Measurements from ENCODE around the gene SLC51B. TPM values are rescaled to one million over a fixed set of nuclear protein-coding genes. Genes with fewer than 3 reads are reported as not detected.
A peak's percentile ranks its signal among the peaks of the same experiment; 100 is the strongest.
"Not testable (repeated sequence)": the region's sequence is repeated elsewhere in the genome, so short reads cannot be mapped to it uniquely, and the experiment has no call there.

SLC51B gene
- not detected in 2 replicates for total RNA-seq (2014; rRNA removed; shearing (Covaris generic); ENCODE audit: low replicate concordance)

DNA sequence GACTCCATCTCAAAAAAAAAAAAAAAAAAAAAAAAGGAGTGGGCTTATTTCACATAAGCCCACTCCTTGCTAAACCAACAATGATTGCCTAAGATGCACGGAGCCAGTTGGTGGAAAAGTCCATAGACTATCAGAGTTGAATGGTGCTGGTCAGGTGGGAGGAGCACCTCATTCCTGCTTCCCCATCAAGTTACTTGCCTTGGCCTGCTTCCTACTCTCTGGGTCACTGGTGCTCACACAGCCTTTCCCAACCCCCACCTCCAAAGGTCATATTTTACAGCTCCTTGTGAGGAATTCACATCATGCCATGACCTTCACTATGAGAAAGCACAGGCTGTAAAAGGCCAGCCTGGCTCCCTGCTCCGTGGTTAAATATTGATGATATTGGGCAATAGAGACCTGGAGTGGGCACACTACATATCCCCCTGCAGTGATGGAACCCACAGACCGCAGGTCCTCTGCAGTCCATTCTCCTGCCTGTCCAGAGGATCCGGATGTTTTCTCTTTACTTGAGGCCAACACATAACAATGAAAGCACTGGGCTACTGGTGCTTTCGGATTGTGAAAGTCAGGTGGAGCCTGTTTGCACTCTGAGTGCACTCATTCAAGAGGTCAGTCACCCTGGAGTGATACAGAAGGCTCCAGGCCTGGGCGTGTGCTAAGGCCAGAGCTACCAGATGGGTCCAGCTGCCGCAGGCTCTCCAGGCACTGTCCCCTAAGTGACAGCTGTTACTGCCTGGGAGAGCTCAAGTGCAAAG is at the start of gene SLC51B:
TSS of gene SLC51B (plus strand) at position 664 of the 758 bp plus-strand sequence. CDS start 4,618 bp downstream, outside the sequence.
- in situ Hi-C loops (cut with HindIII; ENCODE audit: low pct_unique_long_range_greater_than_20kb, low sequenced_read_pairs) = no loop called here
- DNase-seq (ENCODE audit: low read depth) = peak; percentile 78

- in situ Hi-C loops (cut with HindIII; ENCODE audit: low pct_unique_long_range_greater_than_20kb, low sequenced_read_pairs) = no loop called here
- DNase-seq (ENCODE audit: low read depth) = no peak
Observed at GRCh38 chr15:64997066-64997465, 48.1 kb upstream of the SLC51B start.

GRCh38 chr15:64997745-64998375 is 47.3 kb upstream of the SLC51B start:
- in situ Hi-C loops (cut with HindIII; ENCODE audit: low pct_unique_long_range_greater_than_20kb, low sequenced_read_pairs) = no loop called here
- DNase-seq (ENCODE audit: low read depth) = no peak

DNA sequence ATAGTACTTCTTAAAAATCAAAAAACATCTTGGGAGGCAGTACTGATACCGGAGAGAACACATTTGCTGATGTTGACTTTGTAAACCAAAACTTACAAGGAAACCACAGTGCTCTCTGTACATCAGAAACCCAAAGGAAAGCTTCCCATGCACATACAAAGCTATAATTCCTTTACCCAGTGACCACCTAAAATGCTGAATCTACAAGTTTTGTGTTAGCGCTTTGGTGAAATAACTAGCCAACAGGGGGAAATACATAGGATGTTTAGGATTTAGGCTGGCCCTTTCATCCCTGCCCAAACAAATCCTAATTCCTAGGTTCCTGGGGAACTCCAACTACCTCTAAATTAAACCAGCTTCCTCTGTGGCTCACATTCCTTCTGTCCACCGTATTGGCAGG is 40.2 kb upstream of the SLC51B start:
- in situ Hi-C loops (cut with HindIII; ENCODE audit: low pct_unique_long_range_greater_than_20kb, low sequenced_read_pairs) = no loop called here
- DNase-seq (ENCODE audit: low read depth) = no peak

DNA sequence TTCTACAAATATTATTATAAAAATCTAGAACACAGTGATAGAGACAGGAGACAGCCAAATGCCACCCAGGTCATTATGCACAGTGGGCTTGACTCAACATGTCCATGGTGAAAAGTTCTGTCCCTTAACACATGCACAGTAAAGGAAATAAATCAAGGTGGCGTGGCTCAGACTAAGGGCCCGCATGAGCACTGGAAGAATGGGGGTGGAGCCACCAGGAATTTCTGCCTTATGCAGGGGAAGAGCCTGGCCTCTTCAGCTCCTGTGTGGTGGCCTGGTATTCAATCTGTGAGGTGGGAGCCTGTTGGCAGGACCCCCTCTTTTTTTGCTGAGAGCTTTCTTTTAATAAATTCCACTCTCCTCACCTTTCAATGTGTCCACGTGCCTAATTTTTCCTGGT is 38.3 kb upstream of the SLC51B start:
- DNase-seq (ENCODE audit: low read depth) = no peak
- in situ Hi-C loops (cut with HindIII; ENCODE audit: low pct_unique_long_range_greater_than_20kb, low sequenced_read_pairs) = no loop called here

DNA sequence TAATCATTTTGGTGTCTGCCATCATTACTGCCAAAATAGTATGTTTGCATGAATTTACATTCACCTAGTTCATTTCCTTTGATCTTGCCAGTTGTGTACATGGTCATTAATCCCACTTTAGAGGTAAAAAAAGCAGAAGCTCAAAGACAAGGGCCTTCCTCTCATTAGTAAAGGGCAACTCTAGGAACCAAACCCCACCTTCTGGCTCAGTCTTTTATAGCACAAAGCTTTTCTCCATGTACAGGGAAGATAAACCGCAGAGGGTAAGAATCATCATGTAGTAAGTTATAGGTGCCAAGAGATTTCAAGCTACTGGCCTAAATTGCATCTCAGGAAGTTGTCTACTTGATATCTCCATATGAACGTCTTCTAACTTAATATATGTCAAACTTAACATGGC is 36.2 kb upstream of the SLC51B start:
- in situ Hi-C loops (cut with HindIII; ENCODE audit: low pct_unique_long_range_greater_than_20kb, low sequenced_read_pairs) = no loop called here
- no peak for DNase-seq (ENCODE audit: low read depth)

- DNase-seq (ENCODE audit: low read depth); in situ Hi-C loops (cut with HindIII; ENCODE audit: low pct_unique_long_range_greater_than_20kb, low sequenced_read_pairs): not testable (repeated sequence)
Observed at GRCh38 chr15:65011198-65011597, 34.0 kb upstream of the SLC51B start.

GRCh38 chr15:65020419-65020818 is 24.8 kb upstream of the SLC51B start:
- no peak for DNase-seq (ENCODE audit: low read depth)
- in situ Hi-C loops (cut with HindIII; ENCODE audit: low pct_unique_long_range_greater_than_20kb, low sequenced_read_pairs) = no loop called here

GRCh38 chr15:65021488-65021887 is 23.7 kb upstream of the SLC51B start:
- in situ Hi-C loops (cut with HindIII; ENCODE audit: low pct_unique_long_range_greater_than_20kb, low sequenced_read_pairs) = no loop called here
- DNase-seq (ENCODE audit: low read depth) = no peak

DNA sequence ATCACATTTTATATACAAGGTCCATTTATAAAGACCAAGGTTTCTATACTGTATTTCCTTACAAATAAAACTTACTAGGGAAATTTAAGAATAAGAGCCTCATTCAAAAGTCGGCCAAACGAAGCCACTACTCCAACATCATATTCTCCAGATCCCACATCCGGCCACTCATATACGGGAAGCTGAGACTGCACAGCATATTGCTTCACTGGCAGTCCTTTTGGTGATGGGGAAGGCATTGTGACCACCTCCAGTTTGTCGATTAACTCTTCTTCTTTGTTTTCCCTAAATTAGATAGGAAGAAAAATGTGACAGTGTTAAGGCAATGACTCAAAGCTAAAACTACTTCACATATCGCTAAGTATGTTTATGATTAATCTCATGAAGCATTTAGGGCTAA is 18.4 kb upstream of the SLC51B start:
- in situ Hi-C loops (cut with HindIII; ENCODE audit: low pct_unique_long_range_greater_than_20kb, low sequenced_read_pairs) = no loop called here

GRCh38 chr15:65027593-65027992 is 17.6 kb upstream of the SLC51B start:
- in situ Hi-C loops (cut with HindIII; ENCODE audit: low pct_unique_long_range_greater_than_20kb, low sequenced_read_pairs) = no loop called here
- DNase-seq (ENCODE audit: low read depth) = no peak

More for the DNA sequence above, 18.4 kb upstream of the SLC51B start:
- no peak for DNase-seq (ENCODE audit: low read depth)

- DNase-seq (ENCODE audit: low read depth) = no peak
- in situ Hi-C loops (cut with HindIII; ENCODE audit: low pct_unique_long_range_greater_than_20kb, low sequenced_read_pairs) = no loop called here
Observed at GRCh38 chr15:65028338-65028737, 16.8 kb upstream of the SLC51B start.

- in situ Hi-C loops (cut with HindIII; ENCODE audit: low pct_unique_long_range_greater_than_20kb, low sequenced_read_pairs) = no loop called here
- peak; percentile 68 for DNase-seq (ENCODE audit: low read depth)
Observed at GRCh38 chr15:65028921-65029735, 16.1 kb upstream of the SLC51B start, which contains the start of gene MTFMT. MTFMT (minus strand) TSS chr15:65029639; CDS start chr15:65029613, 26 bp downstream.

GRCh38 chr15:65029736-65030208 is 15.4 kb upstream of the SLC51B start:
- in situ Hi-C loops (cut with HindIII; ENCODE audit: low pct_unique_long_range_greater_than_20kb, low sequenced_read_pairs) = no loop called here

GRCh38 chr15:65032801-65033537 is 12.2 kb upstream of the SLC51B start:
- in situ Hi-C loops (cut with HindIII; ENCODE audit: low pct_unique_long_range_greater_than_20kb, low sequenced_read_pairs) = no loop called here
- DNase-seq (ENCODE audit: low read depth) = peak; percentile 60

More at GRCh38 chr15:65029736-65030208, 15.4 kb upstream of the SLC51B start:
- DNase-seq (ENCODE audit: low read depth) = no peak

GRCh38 chr15:65033659-65034269 is 11.4 kb upstream of the SLC51B start:
- DNase-seq (ENCODE audit: low read depth) = no peak
- in situ Hi-C loops (cut with HindIII; ENCODE audit: low pct_unique_long_range_greater_than_20kb, low sequenced_read_pairs) = no loop called here

DNA sequence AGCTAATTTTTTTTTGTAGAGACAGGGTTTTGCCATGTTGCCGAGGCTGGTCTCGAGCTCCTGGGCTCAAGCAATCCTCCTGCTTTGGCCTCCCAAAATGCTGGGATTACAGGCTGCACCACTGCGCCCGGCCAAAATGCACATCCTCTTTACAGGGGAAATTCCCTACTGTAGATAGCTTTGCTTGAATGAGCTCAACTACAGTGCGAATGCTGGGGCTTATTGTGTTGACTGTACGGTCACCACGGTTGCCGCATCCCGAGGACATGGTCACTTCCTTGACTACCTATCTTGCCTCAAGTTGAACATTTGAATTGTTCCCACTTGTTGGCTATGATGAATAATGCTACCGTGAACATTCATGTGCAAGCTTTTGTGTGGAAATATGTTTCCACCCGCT is 10.5 kb upstream of the SLC51B start:
- DNase-seq (ENCODE audit: low read depth) = no peak
- in situ Hi-C loops (cut with HindIII; ENCODE audit: low pct_unique_long_range_greater_than_20kb, low sequenced_read_pairs) = no loop called here

DNA sequence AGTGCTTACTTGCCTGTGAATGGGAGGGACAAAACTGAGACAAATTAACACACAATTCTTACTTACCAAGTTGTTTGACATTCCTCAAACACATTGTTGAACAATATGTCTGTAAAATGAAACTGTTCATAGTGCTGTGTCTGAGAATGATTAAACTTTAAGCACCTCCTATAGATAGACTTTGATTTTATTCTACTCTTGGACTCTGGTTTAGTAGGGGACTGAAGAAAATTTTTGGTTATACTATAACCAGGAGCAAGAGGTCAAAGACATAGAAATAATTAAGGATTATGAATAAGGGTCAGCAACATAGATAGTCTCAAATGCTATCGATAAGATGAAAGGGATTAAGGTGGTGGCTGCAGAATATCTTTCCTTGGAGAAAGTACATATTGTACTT is 7.9 kb upstream of the SLC51B start:
- no peak for DNase-seq (ENCODE audit: low read depth)
- in situ Hi-C loops (cut with HindIII; ENCODE audit: low pct_unique_long_range_greater_than_20kb, low sequenced_read_pairs) = no loop called here
